ENCODE measurements around the gene KMT5B. TPM values are rescaled to one million over a fixed set of nuclear protein-coding genes. Genes with fewer than 3 reads are reported as not detected.

The KMT5B gene
- 39.9 TPM for polyA plus RNA-seq (2013, experiment 1 of 2)
- polyA plus RNA-seq (2013, experiment 2 of 2): 39.4 TPM

DNA sequence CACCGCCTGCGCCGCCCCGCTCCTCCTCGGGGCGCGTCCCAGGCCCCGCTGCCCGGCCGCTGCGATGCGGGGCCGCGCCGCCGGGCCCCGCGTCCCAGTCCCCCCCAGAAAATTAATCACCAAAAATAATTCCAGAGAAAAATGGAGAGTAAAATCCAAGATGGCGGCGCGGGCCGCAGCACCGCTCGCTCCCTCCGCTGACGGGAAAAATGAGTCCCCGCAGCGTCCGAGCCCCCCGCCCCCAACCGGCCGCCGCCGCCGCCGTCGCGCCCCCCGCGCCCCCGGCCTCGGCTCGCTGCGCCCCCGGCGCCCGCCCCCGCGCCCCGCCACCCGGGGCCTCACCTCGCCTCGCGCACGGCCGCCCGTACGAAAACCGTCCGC is at the start of gene KMT5B:
Gene KMT5B (minus strand): TSS at position 162 of the 381 bp plus-strand sequence. CDS start 23,220 bp downstream, outside the sequence.
- peak within 1 kb of the TSS; percentile 87 to 99 for H3K4me3 ChIP-seq (ENCODE audit: low read length in 2 of 2)
- peak; percentile 64 for DNase-seq (ENCODE audit: low spot score)
- peak within 1 kb of the TSS; percentile 97 for H2AFZ ChIP-seq (ENCODE audit: low read length)
- H4K8ac ChIP-seq (ENCODE audit: low read depth, low read length): no peak within 1 kb of the TSS
- H3K9me3 ChIP-seq (replicated peaks in 1 of 2; ENCODE audit: control insufficient read depth in 2 of 2, insufficient read depth in 1 of 2, low read depth in 1 of 2, low read length in 2 of 2): no peaks in the 10 kb centered on the region
- H3K9ac ChIP-seq (ENCODE audit: low read depth, low read length, poor library complexity): peak within 1 kb of the TSS; percentile 98
- no CpG with 5 or more reads among the region's 60 CpGs for WGBS, 2 donors (ENCODE audit: extremely low coverage in 2 of 2, insufficient read length in 2 of 2, insufficient replicate concordance in 1 of 2)
- peak within 1 kb of the TSS; percentile 99 for H3K4me2 ChIP-seq (ENCODE audit: insufficient read depth, low read length, poor library complexity, severe bottlenecking)
- peak within 1 kb of the TSS; percentile 100 for H3K18ac ChIP-seq (ENCODE audit: low read length)
- H2AK5ac ChIP-seq (ENCODE audit: low read depth, low read length): peak within 1 kb of the TSS; percentile 100
- peak within 1 kb of the TSS; percentile 97 for H2BK5ac ChIP-seq (ENCODE audit: low read length)
- H3K23ac ChIP-seq (ENCODE audit: low read depth, low read length, poor library complexity): peak within 1 kb of the TSS; percentile 94
- peak within 1 kb of the TSS; percentile 25 for H3K14ac ChIP-seq (ENCODE audit: low read length)
- H4K91ac ChIP-seq (ENCODE audit: low read depth, low read length, poor library complexity): peak within 1 kb of the TSS; percentile 89
- peak within 1 kb of the TSS; percentile 96 for H2BK15ac ChIP-seq (ENCODE audit: low read length)
- peaks cover 11% of the 10 kb centered on the region for H3K79me1 ChIP-seq (ENCODE audit: low read depth, low read length)
- H3K4ac ChIP-seq (ENCODE audit: low read length): peak within 1 kb of the TSS; percentile 97
- H2BK12ac ChIP-seq (ENCODE audit: low read length): peak within 1 kb of the TSS; percentile 12
- H3K4me1 ChIP-seq (ENCODE audit: control insufficient read depth in 2 of 2, insufficient read depth in 1 of 2, low read depth in 1 of 2, low read length in 2 of 2): peaks cover 8 to 11% of the 10 kb centered on the region in 2 donors
- H3K27ac ChIP-seq (replicated peaks; ENCODE audit: low read length): peak within 1 kb of the TSS; percentile 96
- H2BK120ac ChIP-seq (ENCODE audit: low read depth, low read length): peak within 1 kb of the TSS; percentile 99
- no peaks in the 10 kb centered on the region for H3K27me3 ChIP-seq (ENCODE audit: control insufficient read depth in 3 of 3, insufficient read depth in 3 of 3, low read depth in 1 of 3, low read length in 3 of 3)
- no peaks in the 10 kb centered on the region for H3K36me3 ChIP-seq (replicated peaks in 1 of 2; ENCODE audit: control insufficient read depth in 2 of 2, insufficient read depth in 2 of 2, low read length in 2 of 2)

DNA sequence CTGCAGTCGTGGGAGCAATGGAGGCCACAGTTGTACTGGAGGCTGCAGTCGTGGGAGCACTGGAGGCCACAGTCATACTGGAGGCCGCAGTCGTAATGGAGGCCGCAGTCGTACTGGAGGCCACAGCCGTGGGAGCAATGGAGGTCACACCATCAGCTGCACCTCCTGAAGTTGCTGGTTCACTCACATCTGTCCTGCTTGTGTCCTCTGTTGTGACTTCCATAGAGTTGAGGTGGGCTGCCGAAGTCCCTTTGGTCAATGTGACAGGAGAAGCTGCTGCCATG is 49.4 kb upstream of the KMT5B start:
- Histone ChIP-seq H3K9ac (ENCODE audit: low read depth, low read length, poor library complexity) (no peak overlapping the region), H3K27me3 (ENCODE audit: control insufficient read depth in 3 of 3, insufficient read depth in 3 of 3, low read depth in 1 of 3, low read length in 3 of 3) (no peaks in the 10 kb centered on the region), H2BK5ac (ENCODE audit: low read length) (no peak overlapping the region), H2BK12ac (ENCODE audit: low read length) (no peak overlapping the region), H3K9me3 (replicated peaks in 1 of 2; ENCODE audit: control insufficient read depth in 2 of 2, insufficient read depth in 1 of 2, low read depth in 1 of 2, low read length in 2 of 2) (peaks cover 0 to 3% of the 10 kb centered on the region in 2 donors), H3K4me3 (ENCODE audit: low read length in 2 of 2) (no peak overlapping the region), H3K4me1 (ENCODE audit: control insufficient read depth in 2 of 2, insufficient read depth in 1 of 2, low read depth in 1 of 2, low read length in 2 of 2) (peaks cover 1 to 3% of the 10 kb centered on the region in 2 donors), H3K23ac (ENCODE audit: low read depth, low read length, poor library complexity) (no peak overlapping the region), H4K8ac (ENCODE audit: low read depth, low read length) (peak overlapping the region; percentile 26), H3K27ac (replicated peaks; ENCODE audit: low read length) (no peak overlapping the region), H3K4me2 (ENCODE audit: insufficient read depth, low read length, poor library complexity, severe bottlenecking) (no peak overlapping the region), H3K79me1 (ENCODE audit: low read depth, low read length) (peaks cover 2% of the 10 kb centered on the region), H2BK15ac (ENCODE audit: low read length) (no peak overlapping the region), H2AFZ (ENCODE audit: low read length) (no peak overlapping the region), H4K91ac (ENCODE audit: low read depth, low read length, poor library complexity) (no peak overlapping the region), H3K18ac (ENCODE audit: low read length) (no peak overlapping the region), H2AK5ac (ENCODE audit: low read depth, low read length) (no peak overlapping the region), H3K14ac (ENCODE audit: low read length) (no peak overlapping the region), H3K36me3 (replicated peaks in 1 of 2; ENCODE audit: control insufficient read depth in 2 of 2, insufficient read depth in 2 of 2, low read length in 2 of 2) (peaks cover 47 to 70% of the 10 kb centered on the region in 2 donors), H3K4ac (ENCODE audit: low read length) (no peak overlapping the region), H2BK120ac (ENCODE audit: low read depth, low read length) (no peak overlapping the region)
- no CpG with 5 or more reads among the region's 8 CpGs for WGBS, 2 donors (ENCODE audit: extremely low coverage in 2 of 2, insufficient read length in 2 of 2, insufficient replicate concordance in 1 of 2)
- DNase-seq (ENCODE audit: low spot score): no peak

DNA sequence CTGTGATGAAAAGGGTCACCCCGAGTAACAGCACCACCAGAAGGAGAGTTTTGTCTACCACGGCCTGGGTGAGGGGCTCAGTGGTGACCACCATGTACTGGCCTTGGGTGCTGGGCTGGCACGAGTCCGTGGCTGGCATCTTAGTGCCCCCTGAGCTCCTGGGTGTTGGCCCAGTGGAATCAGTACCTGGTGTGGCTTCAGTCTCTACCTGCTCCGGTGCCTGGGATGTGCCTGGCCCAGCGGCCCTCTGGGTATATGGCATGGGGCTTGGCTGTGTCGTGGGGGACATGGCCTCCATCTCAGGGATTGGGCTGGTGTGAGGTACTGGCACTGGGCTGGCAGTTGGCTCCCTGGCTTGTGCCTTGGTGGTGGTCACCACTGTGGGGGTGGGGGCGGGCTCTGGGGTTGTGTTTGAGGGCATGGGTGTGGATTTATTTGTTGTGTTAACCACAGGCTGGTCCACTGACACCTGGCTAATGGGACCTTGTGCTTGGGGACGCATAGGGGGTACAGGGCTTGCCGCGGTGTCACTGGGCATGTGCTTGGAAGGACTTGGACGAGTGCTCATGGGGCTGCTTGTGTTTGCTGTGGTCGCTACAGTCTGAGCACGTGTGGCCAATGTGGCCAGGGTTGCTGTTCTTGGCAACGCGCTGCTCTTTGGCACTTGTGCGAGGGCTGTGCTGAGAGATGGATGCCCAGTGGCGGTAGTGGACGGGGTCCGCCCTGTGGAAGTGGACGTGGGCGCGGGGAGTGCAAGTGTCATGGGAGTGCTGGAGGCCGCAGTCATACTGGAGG is 48.9 kb upstream of the KMT5B start:
- Histone ChIP-seq H4K8ac (ENCODE audit: low read depth, low read length) (peak overlapping the region; percentile 26), H3K36me3 (replicated peaks in 1 of 2; ENCODE audit: control insufficient read depth in 2 of 2, insufficient read depth in 2 of 2, low read length in 2 of 2) (peaks cover 44 to 64% of the 10 kb centered on the region in 2 donors), H3K9me3 (replicated peaks in 1 of 2; ENCODE audit: control insufficient read depth in 2 of 2, insufficient read depth in 1 of 2, low read depth in 1 of 2, low read length in 2 of 2) (peaks cover 0 to 3% of the 10 kb centered on the region in 2 donors), H2AFZ (ENCODE audit: low read length) (no peak overlapping the region), H2BK120ac (ENCODE audit: low read depth, low read length) (no peak overlapping the region), H3K4me2 (ENCODE audit: insufficient read depth, low read length, poor library complexity, severe bottlenecking) (no peak overlapping the region), H3K27ac (replicated peaks; ENCODE audit: low read length) (no peak overlapping the region), H2BK12ac (ENCODE audit: low read length) (no peak overlapping the region), H3K79me1 (ENCODE audit: low read depth, low read length) (peaks cover 2% of the 10 kb centered on the region), H2BK5ac (ENCODE audit: low read length) (no peak overlapping the region), H3K14ac (ENCODE audit: low read length) (no peak overlapping the region), H3K4ac (ENCODE audit: low read length) (no peak overlapping the region), H4K91ac (ENCODE audit: low read depth, low read length, poor library complexity) (no peak overlapping the region), H3K4me3 (ENCODE audit: low read length in 2 of 2) (no peak overlapping the region), H2BK15ac (ENCODE audit: low read length) (no peak overlapping the region), H3K27me3 (ENCODE audit: control insufficient read depth in 3 of 3, insufficient read depth in 3 of 3, low read depth in 1 of 3, low read length in 3 of 3) (no peaks in the 10 kb centered on the region), H3K9ac (ENCODE audit: low read depth, low read length, poor library complexity) (no peak overlapping the region), H3K18ac (ENCODE audit: low read length) (no peak overlapping the region), H3K4me1 (ENCODE audit: control insufficient read depth in 2 of 2, insufficient read depth in 1 of 2, low read depth in 1 of 2, low read length in 2 of 2) (peaks cover 1 to 3% of the 10 kb centered on the region in 2 donors), H3K23ac (ENCODE audit: low read depth, low read length, poor library complexity) (peak overlapping the region; percentile 75), H2AK5ac (ENCODE audit: low read depth, low read length) (no peak overlapping the region)
- WGBS, 2 donors (ENCODE audit: extremely low coverage in 2 of 2, insufficient read length in 2 of 2, insufficient replicate concordance in 1 of 2): no CpG with 5 or more reads among the region's 24 CpGs
- DNase-seq (ENCODE audit: low spot score): no peak

DNA sequence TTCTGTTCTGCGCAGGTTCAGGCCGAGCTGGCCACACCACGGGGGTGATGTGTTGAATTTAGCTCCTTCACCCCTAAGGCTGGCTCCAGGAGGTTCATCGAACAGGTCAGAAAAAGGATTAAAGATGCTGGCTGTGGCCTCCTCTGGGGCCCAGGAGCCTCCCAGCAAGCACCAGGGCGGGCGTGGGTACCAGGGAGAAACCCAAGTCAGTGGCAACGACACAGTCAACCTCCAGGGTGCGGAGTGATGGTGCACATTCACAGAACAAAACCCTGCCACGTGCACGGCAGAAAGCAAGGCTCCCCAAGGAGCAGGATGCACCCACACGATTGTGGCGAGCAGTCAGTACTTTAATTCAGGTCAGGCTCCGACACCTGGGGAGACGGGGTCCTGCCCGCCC is 47.9 kb upstream of the KMT5B start:
- Histone ChIP-seq H3K23ac (ENCODE audit: low read depth, low read length, poor library complexity) (no peak overlapping the region), H3K4ac (ENCODE audit: low read length) (no peak overlapping the region), H3K79me1 (ENCODE audit: low read depth, low read length) (peaks cover 2% of the 10 kb centered on the region), H3K27ac (replicated peaks; ENCODE audit: low read length) (no peak overlapping the region), H2BK12ac (ENCODE audit: low read length) (no peak overlapping the region), H4K91ac (ENCODE audit: low read depth, low read length, poor library complexity) (no peak overlapping the region), H3K4me3 (ENCODE audit: low read length in 2 of 2) (no peak overlapping the region), H2BK120ac (ENCODE audit: low read depth, low read length) (no peak overlapping the region), H2BK5ac (ENCODE audit: low read length) (no peak overlapping the region), H3K27me3 (ENCODE audit: control insufficient read depth in 3 of 3, insufficient read depth in 3 of 3, low read depth in 1 of 3, low read length in 3 of 3) (no peaks in the 10 kb centered on the region), H3K9ac (ENCODE audit: low read depth, low read length, poor library complexity) (no peak overlapping the region), H3K4me1 (ENCODE audit: control insufficient read depth in 2 of 2, insufficient read depth in 1 of 2, low read depth in 1 of 2, low read length in 2 of 2) (peaks cover 7 to 10% of the 10 kb centered on the region in 2 donors), H4K8ac (ENCODE audit: low read depth, low read length) (no peak overlapping the region), H2BK15ac (ENCODE audit: low read length) (no peak overlapping the region), H3K4me2 (ENCODE audit: insufficient read depth, low read length, poor library complexity, severe bottlenecking) (no peak overlapping the region), H2AFZ (ENCODE audit: low read length) (no peak overlapping the region), H3K18ac (ENCODE audit: low read length) (no peak overlapping the region), H3K36me3 (replicated peaks in 1 of 2; ENCODE audit: control insufficient read depth in 2 of 2, insufficient read depth in 2 of 2, low read length in 2 of 2) (peaks cover 39 to 55% of the 10 kb centered on the region in 2 donors), H2AK5ac (ENCODE audit: low read depth, low read length) (no peak overlapping the region), H3K9me3 (replicated peaks in 1 of 2; ENCODE audit: control insufficient read depth in 2 of 2, insufficient read depth in 1 of 2, low read depth in 1 of 2, low read length in 2 of 2) (peaks cover 0 to 3% of the 10 kb centered on the region in 2 donors), H3K14ac (ENCODE audit: low read length) (no peak overlapping the region)
- no CpG with 5 or more reads among the region's 15 CpGs for WGBS, 2 donors (ENCODE audit: extremely low coverage in 2 of 2, insufficient read length in 2 of 2, insufficient replicate concordance in 1 of 2)
- DNase-seq (ENCODE audit: low spot score): no peak

Measured in neuronal stem cell (in vitro differentiated cells).